ENCODE data around the gene DNASE2.

DNA sequence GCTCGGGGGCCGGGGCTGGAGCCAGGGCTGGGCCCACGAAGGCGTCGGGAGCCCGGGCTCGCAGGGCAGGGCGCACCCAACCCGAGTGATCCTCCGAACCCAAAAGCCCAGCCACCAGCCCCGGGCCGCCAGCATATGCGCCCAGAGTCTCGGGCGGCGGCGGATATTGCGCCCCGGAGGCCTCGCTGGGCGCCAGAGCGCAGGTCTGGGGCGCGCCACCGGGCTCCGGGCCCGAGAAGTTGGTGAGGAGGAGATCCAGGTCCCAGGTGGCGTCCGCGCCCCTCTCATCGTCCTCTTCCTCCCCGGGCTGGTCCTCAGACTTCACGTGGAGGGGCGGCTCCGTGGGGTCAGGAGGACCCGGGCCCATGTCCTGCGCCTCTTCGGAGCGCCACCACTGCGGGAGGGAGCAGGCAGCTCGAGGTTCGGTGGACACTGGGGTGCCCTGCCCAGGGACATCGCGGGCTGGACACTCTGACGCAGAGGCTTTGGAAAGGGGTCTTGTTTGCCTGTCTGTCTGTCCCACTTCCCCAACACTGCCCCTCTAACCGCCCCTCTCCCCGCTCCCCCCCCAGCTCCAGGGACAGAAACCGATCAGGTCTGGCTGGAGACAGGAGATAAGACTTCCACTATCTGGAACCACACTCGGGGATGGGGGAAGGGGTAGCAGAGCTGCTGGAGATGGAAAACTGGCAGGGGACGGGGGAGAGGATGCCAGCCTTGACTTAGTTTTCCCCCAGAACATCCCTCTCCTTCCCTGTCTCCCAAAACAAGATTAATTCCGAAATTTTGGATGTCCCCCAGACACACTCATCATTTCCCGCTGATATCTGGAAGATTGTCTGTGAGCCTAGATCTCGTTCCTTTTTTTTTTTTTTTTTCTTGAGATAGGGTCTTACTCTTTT is 4.8 kb upstream of the DNASE2 start:
- TF ChIP-seq POLR2A (IDR thresholded peaks at IDR 0.05; ENCODE audit: low read depth) (no peak), POLR2AphosphoS5 (IDR thresholded peaks at IDR 0.05) (no peak)
- TF ChIP-seq, protein P1, sequence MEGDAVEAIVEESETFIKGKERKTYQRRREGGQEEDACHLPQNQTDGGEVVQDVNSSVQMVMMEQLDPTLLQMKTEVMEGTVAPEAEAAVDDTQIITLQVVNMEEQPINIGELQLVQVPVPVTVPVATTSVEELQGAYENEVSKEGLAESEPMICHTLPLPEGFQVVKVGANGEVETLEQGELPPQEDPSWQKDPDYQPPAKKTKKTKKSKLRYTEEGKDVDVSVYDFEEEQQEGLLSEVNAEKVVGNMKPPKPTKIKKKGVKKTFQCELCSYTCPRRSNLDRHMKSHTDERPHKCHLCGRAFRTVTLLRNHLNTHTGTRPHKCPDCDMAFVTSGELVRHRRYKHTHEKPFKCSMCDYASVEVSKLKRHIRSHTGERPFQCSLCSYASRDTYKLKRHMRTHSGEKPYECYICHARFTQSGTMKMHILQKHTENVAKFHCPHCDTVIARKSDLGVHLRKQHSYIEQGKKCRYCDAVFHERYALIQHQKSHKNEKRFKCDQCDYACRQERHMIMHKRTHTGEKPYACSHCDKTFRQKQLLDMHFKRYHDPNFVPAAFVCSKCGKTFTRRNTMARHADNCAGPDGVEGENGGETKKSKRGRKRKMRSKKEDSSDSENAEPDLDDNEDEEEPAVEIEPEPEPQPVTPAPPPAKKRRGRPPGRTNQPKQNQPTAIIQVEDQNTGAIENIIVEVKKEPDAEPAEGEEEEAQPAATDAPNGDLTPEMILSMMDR (IDR thresholded peaks at IDR 0.05), result no peak

Data from esophagus muscularis mucosa (tissue), 3 donors.